GM18868 (cell line): ENCODE results near the gene ARMC12.
"Not testable (repeated sequence)": the region's sequence is repeated elsewhere in the genome, so short reads cannot be mapped to it uniquely, and the experiment has no call there.

Source experiments
- ATAC-seq: cut with Tn5 transposase; IDR thresholded peaks from one replicate; pipeline ENCODE4 v1.9.1; 2021; ENCODE audit warnings: mild to moderate bottlenecking, moderate library complexity; ENCODE audit not compliant: unreplicated experiment

ARMC12 gene, protein sequence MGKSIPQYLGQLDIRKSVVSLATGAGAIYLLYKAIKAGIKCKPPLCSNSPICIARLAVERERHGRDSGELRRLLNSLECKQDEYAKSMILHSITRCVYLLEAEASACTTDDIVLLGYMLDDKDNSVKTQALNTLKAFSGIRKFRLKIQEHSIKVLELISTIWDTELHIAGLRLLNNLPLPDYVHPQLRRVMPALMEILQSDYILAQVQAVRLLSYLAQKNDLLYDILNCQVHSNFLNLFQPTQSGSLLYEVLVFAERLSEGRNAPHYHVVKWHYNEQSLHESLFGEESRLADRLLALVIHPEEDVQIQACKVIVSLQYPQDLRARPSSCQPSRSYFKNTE

DNA sequence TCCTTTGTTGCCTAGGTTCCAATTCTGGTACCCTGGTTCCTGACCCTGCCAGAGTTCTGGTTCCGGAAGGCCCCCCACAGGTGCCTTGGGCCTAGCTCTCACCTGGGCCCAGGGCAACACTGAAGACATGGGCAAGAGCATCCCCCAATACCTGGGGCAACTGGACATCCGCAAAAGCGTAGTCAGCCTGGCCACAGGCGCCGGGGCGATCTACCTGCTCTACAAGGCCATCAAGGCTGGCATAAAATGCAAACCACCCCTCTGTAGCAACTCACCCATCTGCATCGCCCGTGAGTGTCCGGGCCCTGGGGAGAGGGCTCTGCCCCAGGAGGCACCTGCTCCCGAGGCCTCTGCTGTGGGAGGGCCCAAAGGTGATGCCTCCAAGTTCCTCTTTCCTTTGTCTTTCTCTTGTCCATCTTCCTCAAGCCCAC, at the start of gene ARMC12:
Gene ARMC12 (plus strand): TSS at position 51 of the 431 bp plus-strand sequence. CDS start 77 bp downstream, at position 128.
- ATAC-seq: no peak

DNA sequence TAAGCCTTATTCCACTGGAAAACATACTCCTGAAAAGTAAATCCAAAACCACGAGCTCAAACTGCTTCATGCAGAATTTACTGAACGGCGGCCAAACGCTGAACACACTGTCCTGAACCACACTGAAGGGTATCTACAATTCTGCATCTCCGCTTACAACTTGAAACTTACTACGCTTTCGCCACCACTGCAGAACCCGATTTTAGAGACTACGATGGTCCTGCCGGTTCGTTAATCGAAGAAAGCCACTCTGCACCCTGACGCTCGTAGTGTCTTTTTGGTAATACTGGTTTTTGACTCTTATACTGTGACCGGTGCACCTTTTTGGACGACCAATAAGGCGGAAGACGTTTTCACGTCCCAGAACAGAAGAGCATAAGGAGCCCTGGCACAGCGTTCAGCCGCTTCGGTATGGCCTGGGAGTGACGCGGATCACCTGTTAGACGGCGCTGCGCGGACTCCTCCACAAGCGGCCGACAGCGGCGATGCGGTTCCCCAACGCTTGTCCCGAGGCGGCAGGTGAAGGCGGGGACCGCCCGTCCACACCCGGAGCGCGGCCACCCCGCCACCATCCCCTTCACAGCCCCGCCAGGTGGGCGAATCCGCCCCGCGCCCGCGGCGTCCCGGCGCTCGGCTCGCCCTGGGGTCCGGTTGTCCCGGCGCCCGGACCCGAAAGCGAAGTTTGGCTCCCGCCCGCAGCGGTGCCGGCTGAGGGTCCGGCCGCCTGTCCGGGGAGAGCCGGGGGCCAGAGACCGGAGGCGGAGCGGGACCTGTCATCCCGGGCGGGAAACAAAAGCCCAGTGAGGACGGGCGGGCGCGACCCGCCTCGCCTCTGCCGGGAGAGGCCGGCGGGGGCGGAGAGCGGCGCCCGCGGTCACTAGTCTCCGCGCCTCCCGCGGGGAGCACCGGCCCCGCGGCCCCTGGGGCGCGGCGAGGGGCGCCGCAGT, 48.9 kb upstream of the ARMC12 start:
- ATAC-seq: peak; percentile 39

DNA sequence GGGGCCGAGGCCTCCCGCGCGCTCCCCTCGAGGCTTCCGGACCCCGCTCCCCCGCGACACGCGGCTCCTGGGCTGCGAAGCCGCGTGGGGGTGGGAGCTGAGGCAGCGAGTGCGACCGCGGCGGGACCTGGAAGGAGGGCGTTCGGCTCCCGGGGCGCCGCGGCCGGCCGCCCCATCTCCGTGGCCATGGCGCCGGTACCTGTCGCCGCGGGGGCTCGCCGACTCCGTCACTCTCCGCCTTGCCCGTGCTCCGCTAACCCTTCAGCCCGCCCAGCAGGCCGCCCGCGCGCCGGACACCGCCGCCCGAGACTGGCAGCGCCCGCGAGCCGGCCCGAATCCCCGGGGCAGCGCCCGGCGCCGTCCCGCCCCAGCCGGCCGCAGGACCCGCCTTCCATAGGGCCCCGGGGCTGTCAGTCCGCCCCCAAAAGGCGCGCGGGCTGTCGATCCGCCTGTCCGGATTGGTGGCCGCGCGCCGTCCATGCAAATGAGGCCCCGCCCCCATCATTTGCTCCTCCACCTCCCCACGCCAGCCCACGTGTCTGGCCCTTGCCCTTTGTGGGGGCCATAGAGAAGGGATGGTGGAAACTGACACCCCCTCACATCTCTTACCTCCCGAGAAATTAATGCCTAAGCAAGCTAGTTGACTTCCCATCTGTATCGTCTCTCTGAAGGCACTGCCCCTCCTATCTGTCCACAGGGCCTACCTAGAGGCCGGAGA, 48.1 kb upstream of the ARMC12 start, which contains the start of gene FKBP5:
Gene FKBP5 (minus strand): TSS at position 311 of the 718 bp plus-strand sequence. CDS start 46,091 bp downstream, outside the sequence.
- ATAC-seq: peak; percentile 89

DNA sequence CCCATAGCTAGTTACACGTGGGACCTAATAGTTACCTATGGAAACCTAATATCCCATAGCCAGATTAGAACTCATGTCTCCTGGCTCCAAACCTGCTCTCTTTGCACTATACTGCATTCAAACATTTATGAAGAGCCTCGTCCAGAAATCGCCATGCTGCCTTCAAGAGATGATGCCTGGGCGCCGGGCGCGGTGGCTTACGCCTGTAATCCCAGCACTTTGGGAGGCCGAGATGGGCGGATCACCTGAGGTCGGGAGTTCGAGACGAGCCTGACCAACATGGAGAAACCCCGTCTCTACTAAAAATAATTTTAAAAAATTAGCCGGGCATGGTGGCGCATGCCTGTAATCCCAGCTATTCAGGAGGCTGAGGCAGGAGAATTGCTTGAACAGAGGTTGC, 46.8 kb upstream of the ARMC12 start:
- not testable (repeated sequence) for ATAC-seq

DNA sequence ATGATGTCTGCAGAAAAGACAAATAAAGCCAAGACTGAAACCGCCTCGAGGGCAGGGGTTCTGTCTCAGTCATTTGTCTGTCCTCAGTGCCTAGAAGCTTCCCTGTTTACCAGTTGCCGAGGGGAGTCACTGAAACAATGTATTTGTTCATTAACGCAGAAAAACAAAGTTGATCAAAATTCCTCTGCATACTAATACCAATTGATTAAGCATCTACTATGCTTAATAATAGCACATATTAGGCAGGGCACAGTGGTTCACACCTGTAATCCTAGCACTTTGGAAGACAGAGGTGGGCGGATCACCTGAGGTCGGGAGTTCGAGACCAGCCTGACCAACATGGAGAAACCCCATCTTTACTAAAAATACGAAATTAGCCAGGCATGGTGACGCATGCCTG, 46.3 kb upstream of the ARMC12 start:
- no peak for ATAC-seq

DNA sequence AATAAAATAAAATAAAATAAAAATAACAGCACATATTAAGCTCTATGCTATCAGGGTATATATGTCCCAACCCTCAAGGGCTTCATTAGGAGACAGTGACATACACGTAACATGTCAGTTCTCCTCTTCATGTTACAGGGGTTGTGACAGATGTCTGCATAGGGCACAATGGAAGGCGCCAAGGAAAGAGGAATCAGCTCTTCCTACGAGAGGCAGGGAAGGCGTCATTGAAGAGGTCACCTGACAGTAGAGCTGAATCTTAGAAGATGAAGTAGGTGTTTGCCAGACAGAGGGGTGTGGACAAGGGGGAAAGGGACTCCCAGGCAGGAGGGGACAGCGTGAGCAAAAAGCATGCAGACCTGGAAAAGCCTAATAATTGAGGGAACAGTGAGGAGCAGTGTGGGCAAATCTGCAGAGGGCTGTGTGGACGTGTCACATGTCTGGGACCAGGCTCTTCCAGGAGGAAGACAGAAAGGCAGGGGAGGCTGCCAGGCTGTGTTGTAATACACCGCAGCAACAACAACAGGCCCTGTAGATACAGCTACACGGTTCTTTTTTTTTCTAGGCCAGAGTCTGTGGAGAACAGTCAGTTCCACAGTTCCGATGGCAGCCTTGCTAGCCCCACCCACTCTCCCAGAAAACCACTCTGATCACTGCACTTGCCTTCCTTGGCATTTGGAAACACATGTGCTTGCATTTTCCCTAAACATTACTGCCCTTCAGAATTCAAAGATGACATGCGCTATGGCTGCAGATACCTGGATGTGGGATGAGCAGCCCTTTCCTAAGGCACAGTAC, 45.6 kb upstream of the ARMC12 start:
- no peak for ATAC-seq

DNA sequence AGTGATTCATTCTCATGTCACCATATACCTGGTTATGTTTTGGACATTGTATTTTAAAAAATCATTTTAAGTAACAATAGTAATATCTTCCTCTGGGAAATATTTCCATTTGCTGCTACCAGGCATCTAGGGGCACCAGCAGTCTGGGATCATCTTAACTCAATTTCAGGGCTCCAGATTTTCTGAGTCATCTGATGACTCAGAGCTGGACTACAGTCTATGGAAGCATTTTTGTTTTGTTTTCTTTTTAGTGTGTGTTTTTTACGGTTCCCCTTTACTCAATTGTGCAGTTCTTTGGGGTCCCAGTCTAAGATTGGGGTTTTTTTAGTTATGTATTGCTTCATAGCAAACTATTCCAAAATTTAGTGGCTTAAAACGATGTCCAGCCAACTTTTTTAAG, 42.4 kb upstream of the ARMC12 start:
- ATAC-seq: no peak

DNA sequence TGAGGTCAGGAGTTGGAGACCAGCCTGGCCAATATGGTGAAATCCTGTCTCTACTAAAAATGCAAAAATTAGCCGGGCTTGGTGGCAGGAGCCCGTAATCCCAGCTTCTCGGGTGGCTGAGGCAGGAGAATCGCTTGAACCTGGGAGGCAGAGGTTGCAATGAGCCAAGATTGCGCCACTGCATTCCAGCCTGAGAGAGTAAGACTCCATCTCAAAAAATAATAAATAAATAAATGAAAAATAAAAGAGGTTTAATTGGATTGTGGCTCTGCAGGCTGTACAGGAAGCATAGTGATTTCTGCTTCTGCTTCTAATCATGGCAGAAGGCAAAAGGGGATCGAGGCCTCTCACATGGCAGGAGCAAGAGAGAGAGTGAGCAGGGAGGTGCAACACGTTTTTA, 38.4 kb upstream of the ARMC12 start:
- ATAC-seq: not testable (repeated sequence)

DNA sequence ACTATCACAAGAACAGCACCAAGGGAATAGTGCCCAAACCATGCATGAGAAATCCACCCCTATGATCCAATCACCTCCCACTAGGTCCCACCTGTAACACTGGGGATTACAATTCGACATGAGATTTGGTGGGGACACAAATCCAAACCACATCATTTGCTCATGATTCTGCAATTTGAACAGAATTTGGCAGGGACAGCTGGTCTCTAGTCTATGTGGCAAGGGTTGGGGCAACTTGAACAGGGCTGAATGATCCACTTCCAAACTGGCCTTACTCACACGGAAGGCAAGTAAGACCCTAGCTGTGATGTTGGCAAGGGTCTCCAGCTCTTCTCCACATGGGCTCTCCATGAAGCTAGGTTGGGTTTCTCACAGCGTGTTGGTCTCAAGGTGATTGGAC, 38.0 kb upstream of the ARMC12 start:
- ATAC-seq: no peak

DNA sequence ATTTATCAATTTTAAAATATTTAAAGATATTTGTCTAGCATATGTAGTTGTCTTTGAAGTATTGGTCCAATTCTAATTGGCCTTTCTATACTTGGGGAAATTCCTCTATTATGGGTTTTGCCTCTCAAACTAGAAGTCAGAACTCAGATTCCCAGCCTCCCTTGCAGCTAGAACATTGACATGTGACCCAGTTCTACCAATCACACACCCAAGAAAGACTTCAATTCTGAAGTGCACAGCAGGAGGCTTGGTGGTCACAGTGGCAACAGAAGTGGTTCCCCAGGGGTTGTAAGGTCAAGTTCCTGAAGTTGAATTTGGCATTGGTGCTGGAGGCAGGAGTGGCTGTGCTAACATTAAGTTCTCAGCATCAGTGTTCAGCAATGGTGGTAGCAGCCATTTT, 33.3 kb upstream of the ARMC12 start:
- ATAC-seq: no peak

DNA sequence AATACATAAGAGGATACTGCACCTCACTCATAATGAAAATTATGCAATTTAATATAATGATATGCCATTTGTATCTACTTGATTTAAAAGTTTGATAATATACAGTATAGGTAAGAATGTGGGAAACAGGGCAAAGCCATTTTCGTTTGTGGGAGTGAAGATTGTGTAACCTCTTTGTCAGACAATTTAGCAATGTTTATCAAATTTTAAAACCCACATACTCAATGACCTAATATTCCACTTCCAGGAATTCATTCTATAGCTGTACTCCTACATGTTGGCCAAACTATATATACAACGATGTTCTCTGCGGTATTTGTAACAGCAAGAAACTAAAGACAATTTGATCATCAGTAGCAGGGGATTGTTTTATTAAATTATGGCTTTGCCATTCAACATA, 30.4 kb upstream of the ARMC12 start:
- no peak for ATAC-seq

DNA sequence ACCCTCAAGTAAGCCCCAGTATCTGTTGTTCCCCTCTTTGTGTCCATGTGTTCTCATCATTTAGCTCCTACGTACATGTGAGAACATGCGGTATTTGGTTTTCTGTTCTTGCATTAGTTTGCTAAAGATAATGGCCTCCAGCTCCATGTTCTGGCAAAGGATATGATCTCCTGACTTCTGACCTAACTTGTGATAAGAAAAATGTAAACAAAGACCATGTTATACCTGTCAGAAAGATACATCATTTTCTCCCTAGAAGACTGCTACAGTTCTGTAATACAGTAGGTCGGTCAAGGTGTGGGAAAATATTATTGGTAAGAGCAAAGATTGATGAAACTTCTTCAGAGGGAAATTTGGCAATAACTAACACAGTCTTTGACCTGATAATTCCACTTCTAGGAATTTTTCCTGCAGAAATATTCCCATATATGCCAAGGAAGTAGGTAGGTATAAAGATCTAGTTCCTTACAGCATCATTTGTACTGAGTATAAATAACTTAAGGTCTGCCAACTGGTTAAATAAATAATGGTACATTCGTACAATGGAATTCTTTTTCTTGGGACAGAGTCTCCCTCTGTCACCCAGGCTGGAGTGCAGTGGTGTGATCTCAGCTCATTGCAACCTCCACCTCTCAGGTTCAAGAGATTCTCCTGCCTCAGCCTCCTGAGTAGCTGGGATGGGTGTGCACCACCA, 29.0 kb upstream of the ARMC12 start:
- no peak for ATAC-seq

DNA sequence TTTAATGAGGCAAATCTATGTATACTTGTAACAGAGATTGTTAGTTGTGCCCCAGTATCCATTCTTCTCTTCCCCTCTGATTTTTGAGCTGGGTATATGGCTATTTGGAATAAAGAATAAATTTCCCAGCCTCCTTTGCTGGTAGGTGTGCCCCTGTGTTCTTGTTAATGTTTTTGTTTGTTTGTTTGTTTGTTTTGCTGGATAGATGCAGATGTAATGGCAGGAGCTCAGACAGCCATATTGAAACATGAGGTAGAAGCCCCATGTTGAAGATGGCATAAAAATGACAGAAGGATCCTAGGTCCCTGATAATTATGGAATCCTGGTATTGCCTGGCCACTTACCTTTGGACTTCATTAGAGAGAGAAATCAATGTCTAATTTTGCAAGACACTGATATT, 28.2 kb upstream of the ARMC12 start:
- no peak for ATAC-seq

DNA sequence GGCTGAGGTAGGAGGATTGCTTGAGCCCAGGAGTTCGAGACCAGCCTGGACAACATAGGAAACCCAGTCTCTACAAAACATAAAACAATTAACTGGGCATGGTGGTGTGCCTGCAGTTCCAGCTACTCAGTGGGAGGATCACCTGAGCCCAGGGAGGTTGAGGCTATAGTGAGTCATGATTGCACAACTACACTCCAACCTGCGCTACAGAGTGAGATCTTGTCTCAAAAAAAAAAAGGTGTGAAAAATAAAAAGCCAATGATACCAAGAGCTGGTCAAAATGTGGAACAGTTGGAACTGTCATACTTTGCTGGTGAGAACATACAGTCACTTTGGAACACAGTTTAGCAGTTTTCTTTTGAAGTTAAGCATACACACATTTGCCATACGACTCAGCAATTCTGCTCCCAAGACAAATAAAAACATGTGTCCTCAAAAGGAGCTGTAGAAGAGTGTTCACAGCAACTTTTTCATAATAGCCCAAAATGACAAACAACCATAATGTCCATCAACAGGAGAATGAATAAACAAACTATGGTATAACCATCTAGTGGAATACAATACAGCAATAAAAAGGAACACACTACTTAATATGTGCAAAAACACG, 26.5 kb upstream of the ARMC12 start:
- no peak for ATAC-seq

DNA sequence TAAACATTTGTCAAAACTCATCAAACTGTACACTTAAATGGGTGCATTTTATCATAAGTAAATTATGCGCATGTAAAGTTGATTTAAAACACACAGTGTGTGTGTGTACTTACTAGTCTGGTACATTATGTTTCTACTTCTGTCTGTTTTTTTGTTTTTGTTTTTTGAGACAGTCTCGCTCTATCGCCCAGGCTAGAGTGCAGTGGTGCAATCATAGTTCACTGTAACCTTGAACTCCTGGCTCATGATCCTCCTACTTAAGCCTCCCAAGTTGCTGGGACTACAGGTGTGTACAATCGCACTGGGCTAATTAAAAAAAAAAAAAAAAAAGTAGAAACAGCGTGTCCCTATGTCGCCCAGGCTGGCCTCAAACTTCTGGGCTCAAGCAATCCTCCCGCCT, 25.1 kb upstream of the ARMC12 start:
- no peak for ATAC-seq

DNA sequence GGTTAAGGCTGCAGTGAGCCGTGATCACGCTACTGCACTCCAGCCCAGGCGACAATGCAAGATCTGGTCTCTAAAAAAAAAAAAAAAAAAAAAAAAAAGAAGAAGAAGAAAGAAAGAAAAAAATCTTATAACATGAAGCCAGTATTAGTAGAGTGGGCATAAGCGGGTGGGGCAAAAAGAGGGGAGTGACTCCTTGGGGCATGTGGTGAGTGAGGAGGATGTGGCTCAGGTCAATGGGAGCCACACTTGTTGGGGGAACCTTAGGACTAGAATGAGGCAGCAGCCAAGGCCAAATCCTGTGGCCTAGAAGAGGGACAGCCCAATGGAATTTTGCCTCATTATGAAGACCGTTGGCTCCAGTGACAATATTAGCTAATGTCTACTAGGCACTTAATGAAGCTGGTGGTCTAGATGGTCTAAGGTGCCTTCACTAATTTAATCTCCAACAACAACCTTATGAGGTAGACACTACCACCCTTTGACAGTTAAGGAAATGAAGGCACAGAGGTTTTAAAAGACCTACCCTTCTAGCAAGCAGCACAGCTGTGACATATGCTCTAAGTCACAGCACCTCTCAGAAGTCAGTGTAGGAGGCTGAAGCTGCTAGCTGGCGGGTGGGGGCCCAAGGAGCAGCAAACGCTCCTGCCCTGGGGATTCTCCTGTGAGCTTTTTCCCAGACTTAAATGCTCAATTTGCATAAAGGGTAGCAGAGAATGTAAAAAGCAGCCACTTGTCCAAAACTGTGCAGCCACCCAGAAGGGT, 23.6 kb upstream of the ARMC12 start:
- ATAC-seq: no peak

DNA sequence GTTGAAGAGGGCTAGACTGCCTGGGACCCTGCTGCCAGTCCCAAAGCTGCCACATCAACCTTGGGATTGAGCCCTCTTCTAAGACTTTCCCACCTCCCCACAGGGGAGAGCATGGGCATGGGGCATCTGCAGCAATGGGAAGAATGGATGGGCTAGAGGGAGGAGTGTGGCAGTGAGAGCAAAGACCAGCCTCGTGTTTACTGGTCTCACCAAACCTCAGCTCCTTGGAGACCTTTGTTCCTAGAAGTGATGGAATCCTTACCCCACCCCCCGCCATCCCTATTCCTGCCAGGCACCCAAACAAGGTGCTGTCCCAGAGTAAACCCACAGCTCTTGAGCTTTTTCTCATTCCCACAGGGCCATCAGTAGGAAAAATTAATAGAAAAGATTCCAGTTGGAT, 20.0 kb upstream of the ARMC12 start:
- ATAC-seq: no peak
